Ishikawa (cell line): Measurements from ENCODE around the gene FAM32A.

Source experiments
- CEBPB ChIP-seq: IDR thresholded peaks from 2 replicates; pipeline ENCODE4 v1.6.1; 2012
- CREB1 ChIP-seq: IDR thresholded peaks from 2 replicates; pipeline ENCODE4 v1.6.1; 2012; ENCODE audit warnings: low read depth
- EGR1 ChIP-seq: IDR thresholded peaks from 2 replicates; pipeline ENCODE4 v1.6.1; 2012
- EP300 ChIP-seq: IDR thresholded peaks from 2 replicates; pipeline ENCODE4 v1.6.1; 2012; ENCODE audit warnings: borderline replicate concordance
- FOXM1 ChIP-seq: IDR thresholded peaks from 2 replicates; pipeline ENCODE4 v1.6.1; 2012; ENCODE audit warnings: low read depth, borderline replicate concordance
- NFIC ChIP-seq: IDR thresholded peaks from 2 replicates; pipeline ENCODE4 v1.6.1; 2012
- RAD21 ChIP-seq: IDR thresholded peaks from 2 replicates; pipeline ENCODE4 v1.6.1; 2012; ENCODE audit warnings: low read depth
- REST ChIP-seq: IDR thresholded peaks from 2 replicates; pipeline ENCODE4 v1.6.1; 2012; ENCODE audit warnings: low read depth, mild to moderate bottlenecking
- TAF1 ChIP-seq: IDR thresholded peaks from 2 replicates; pipeline ENCODE4 v1.6.1; 2012; ENCODE audit warnings: low read depth, mild to moderate bottlenecking
- TCF12 ChIP-seq: IDR thresholded peaks from 2 replicates; pipeline ENCODE4 v1.6.1; 2012; ENCODE audit warnings: low read depth
- TEAD4 ChIP-seq: IDR thresholded peaks from 2 replicates; pipeline ENCODE4 v1.6.1; 2012
- YY1 ChIP-seq: IDR thresholded peaks from 2 replicates; pipeline ENCODE4 v1.6.1; 2012; ENCODE audit warnings: low read depth
- ZBTB7A ChIP-seq: IDR thresholded peaks from 2 replicates; pipeline ENCODE4 v1.6.1; 2012; ENCODE audit warnings: low read depth
- TF ChIP-seq, protein P1 (sequence below): IDR thresholded peaks from 2 replicates; pipeline ENCODE4 v1.6.1; 2012
- TF ChIP-seq, protein P2 (sequence below): IDR thresholded peaks from 2 replicates; pipeline ENCODE4 v1.6.1; 2012

Gene FAM32A

DNA sequence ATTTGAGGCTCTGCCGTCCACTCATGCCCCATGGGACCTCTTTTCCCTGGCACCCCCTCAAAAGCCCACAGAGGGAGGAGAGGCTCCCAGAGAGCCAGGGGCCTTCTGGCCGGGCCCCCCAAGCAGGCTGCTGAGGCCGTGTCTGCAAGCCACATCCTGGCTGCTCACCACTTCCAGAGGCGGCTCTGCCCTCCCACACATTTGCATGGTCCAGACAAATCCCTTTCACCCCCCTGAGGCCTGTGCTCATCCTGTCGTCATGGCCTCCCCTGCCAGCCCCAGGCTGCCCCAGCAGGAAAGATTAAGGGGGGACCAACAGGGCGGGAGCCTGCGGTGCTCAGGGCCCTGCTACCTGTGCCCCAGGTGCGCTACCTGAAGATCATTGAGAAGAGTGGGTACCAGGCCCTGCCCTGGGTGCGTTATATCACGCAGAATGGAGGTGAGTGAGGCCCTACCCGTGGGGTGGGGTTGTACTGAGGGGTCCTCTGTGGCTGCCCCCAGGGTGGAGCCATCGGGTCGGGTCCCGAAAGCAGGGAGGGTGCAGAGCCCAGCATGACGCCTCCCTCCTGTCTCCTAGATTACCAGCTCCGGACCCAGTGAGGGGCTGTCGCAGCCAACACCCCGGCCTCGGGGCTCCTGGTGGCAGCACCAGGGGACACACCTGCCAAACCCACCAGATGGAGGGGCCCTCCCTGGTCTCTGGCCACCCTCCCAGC, 48.8 kb downstream of the FAM32A start:
- TF ChIP-seq ZBTB7A (no peak), NFIC (no peak), REST (no peak), TEAD4 (no peak)

DNA sequence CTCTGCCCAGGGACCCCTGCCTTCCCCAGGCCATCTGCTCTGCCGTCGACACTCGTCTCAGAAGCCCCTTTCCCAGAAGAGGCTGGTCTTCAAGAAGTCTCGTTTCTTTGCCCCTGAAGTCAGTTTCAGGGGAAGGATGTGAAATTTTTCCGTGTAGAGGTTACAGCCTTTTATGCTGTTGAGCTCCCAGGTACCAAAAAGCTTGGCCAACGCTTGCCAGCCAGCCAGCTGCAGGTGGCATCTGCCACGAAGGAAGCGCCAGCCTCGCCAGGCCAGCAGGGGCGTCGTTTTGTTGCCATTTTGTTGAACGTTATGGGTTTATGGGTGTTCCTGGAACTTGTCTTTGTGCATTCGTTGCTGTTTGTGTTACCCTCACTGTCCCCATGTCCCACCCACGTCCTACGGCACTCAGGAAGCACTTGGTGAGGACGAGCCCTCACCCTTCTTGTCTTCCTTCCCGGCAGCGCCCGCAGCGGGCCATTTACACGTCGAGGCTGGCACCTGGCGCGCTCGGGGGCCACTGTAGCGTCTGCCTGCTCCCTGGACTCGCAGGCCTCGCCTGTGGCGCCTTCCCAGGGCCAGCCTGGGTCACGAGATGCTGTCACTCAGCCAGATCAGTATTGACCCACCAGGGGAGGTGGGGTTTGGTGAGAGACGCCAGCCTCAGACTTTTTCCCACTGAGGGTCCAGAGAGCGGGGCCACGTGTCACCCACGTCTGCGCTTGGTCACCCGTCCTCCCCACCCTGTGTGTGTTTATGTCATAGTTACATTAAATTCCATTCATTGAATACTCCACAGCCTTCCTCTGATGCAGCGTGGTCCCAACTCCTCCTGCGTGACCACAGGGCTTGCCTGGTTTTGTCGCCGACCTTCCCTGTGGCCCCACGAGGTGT, 49.6 kb downstream of the FAM32A start:
- no peak for TF ChIP-seq TEAD4
- TF ChIP-seq, protein P1, sequence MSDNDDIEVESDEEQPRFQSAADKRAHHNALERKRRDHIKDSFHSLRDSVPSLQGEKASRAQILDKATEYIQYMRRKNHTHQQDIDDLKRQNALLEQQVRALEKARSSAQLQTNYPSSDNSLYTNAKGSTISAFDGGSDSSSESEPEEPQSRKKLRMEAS = no peak

- TF ChIP-seq FOXM1 = no peak
- TF ChIP-seq EGR1 = no peak
- TF ChIP-seq TEAD4 = no peak
- no peak for TF ChIP-seq RAD21
- no peak for TF ChIP-seq CEBPB
- no peak for TF ChIP-seq ZBTB7A
- no peak for TF ChIP-seq EP300
- TF ChIP-seq, protein P1 = no peak
- TF ChIP-seq NFIC = no peak
- no peak for TF ChIP-seq YY1
- TF ChIP-seq, protein P2, sequence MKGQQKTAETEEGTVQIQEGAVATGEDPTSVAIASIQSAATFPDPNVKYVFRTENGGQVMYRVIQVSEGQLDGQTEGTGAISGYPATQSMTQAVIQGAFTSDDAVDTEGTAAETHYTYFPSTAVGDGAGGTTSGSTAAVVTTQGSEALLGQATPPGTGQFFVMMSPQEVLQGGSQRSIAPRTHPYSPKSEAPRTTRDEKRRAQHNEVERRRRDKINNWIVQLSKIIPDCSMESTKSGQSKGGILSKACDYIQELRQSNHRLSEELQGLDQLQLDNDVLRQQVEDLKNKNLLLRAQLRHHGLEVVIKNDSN = no peak
- no peak for TF ChIP-seq TAF1
- TF ChIP-seq REST = no peak
- TF ChIP-seq TCF12 = no peak
- TF ChIP-seq CREB1 = no peak
These were observed 50.8 kb downstream of the FAM32A start for GRCh38 chr19:16235811-16236652.
